ENCODE data around the gene PCSK2.

The PCSK2 gene

GRCh38 chr20:17442588-17442987 is 215.7 kb downstream of the PCSK2 start:
- Mint-ChIP-seq H3K9me3 (no peaks in the 10 kb centered on the region), H3K4me1 (ENCODE audit: low read depth) (no peaks in the 10 kb centered on the region), H3K4me3 (no peak overlapping the region), H3K27me3 (no peaks in the 10 kb centered on the region), H3K27ac (no peak overlapping the region), H3K36me3 (ENCODE audit: low read depth) (no peaks in the 10 kb centered on the region)
- intact Hi-C loops (cut with micrococcal nuclease) = no loop called here

DNA sequence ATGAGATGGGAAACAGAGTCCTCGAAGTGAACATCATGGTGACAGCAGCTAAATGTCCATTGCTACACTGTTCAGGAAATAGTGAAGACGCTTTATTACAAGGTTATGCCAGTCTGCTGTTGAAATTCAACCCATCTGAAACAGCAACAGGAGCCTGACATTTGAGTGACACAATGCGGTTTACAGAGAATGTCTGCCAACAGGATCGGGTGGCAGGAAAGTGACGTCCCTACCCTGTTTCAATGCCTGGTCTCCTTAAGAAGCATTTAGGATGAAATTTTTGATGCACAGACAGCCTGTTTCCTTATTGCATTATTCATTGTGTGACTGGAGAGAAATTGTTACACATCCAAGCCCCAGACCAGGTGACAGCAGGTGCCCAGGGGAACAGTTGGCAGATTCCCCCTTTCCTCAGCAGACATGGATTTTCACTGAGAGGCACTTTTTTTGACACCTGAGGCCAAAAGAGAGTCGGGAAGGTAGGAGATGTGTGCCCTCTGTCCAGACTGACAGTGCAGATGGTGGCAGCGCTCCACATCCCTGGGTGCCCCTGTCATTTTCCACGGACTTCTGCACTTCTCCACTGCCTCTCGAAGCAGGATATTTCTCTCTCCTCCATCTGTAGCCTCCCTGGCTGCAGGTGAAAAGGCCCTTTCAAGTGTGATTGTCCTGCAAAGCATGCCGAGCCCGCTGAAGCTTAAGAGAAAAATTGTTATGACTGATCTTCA is 216.5 kb downstream of the PCSK2 start:
- no peaks in the 10 kb centered on the region for H3K9me3 Mint-ChIP-seq
- intact Hi-C loops (cut with micrococcal nuclease) = no loop called here
- no peak overlapping the region for H3K4me3 Mint-ChIP-seq
- no peaks in the 10 kb centered on the region for H3K36me3 Mint-ChIP-seq (ENCODE audit: low read depth)
- no peaks in the 10 kb centered on the region for H3K27me3 Mint-ChIP-seq
- H3K27ac Mint-ChIP-seq = no peak overlapping the region
- no peaks in the 10 kb centered on the region for H3K4me1 Mint-ChIP-seq (ENCODE audit: low read depth)

DNA sequence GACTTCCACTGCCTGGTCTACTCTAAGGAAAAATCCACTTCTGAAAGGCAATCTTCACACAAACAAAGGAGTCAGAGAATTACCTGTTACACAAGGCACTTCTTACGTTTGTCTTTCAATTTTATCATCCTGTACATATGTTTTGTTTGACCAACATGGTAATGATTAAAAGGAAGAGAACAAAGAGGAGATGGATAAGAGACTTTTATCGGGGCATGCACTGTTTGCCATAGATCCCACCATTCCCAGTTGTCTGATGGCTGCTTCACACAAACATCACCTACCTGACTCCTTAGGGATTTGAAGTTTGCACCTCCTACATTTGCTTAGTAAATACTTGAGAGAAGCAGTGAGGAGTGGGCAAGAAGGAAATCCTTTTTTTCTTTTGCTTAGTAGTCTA is 217.3 kb downstream of the PCSK2 start:
- no peaks in the 10 kb centered on the region for H3K9me3 Mint-ChIP-seq
- no peak overlapping the region for H3K27ac Mint-ChIP-seq
- H3K36me3 Mint-ChIP-seq (ENCODE audit: low read depth) = no peaks in the 10 kb centered on the region
- intact Hi-C loops (cut with micrococcal nuclease) = no loop called here
- no peaks in the 10 kb centered on the region for H3K4me1 Mint-ChIP-seq (ENCODE audit: low read depth)
- H3K27me3 Mint-ChIP-seq = no peaks in the 10 kb centered on the region
- H3K4me3 Mint-ChIP-seq = no peak overlapping the region

DNA sequence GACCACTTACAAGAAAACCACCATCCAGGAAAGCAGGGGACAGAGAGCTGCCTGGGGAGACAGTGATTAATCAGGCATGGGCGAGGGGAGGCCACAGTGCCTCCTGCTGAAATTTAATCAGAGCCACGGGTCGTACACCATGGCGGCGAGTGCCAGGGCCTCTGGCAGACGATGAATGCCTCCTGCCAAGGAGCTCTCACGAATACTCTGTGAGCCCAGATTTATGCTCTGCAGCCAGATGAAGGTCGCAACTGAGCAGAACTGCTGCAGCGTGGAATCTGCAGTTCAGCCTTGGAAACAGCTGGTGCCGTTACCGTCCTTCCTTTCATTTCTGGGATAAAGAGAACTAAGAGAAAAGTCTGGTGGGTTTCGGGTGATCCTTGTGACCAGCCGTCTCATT is 218.7 kb downstream of the PCSK2 start:
- no peaks in the 10 kb centered on the region for H3K4me1 Mint-ChIP-seq (ENCODE audit: low read depth)
- intact Hi-C loops (cut with micrococcal nuclease) = no loop called here
- H3K27me3 Mint-ChIP-seq = no peaks in the 10 kb centered on the region
- no peak overlapping the region for H3K4me3 Mint-ChIP-seq
- H3K36me3 Mint-ChIP-seq (ENCODE audit: low read depth) = no peaks in the 10 kb centered on the region
- H3K9me3 Mint-ChIP-seq = no peaks in the 10 kb centered on the region
- no peak overlapping the region for H3K27ac Mint-ChIP-seq

- intact Hi-C loops (cut with micrococcal nuclease) = no loop called here
- Mint-ChIP-seq H3K27me3 (no peaks in the 10 kb centered on the region), H3K9me3 (no peaks in the 10 kb centered on the region), H3K4me3 (no peak overlapping the region), H3K36me3 (ENCODE audit: low read depth) (no peaks in the 10 kb centered on the region), H3K27ac (no peak overlapping the region), H3K4me1 (ENCODE audit: low read depth) (no peaks in the 10 kb centered on the region)
These were observed 219.3 kb downstream of the PCSK2 start for GRCh38 chr20:17446171-17446570.

DNA sequence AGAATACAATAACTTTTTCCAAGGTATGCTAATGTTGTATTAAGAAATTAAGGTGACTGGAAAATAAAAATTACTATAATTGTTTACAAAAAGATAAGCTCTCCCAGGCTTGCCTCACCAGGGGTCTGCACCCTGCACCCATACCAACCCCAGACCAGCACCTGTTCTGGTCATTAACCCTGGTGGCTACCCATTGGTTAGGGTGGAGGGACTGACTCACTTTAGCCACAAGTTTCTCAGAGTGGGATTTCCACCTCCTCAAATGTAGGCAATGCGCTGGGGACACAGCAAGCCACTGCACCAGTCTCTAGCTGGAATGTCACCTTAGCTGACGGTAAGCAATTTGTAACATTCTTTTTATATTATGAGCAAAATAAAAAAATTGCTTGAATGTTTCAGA is 221.2 kb downstream of the PCSK2 start:
- no peak overlapping the region for H3K27ac Mint-ChIP-seq
- H3K9me3 Mint-ChIP-seq = no peaks in the 10 kb centered on the region
- intact Hi-C loops (cut with micrococcal nuclease) = no loop called here
- no peak overlapping the region for H3K4me3 Mint-ChIP-seq
- no peaks in the 10 kb centered on the region for H3K36me3 Mint-ChIP-seq (ENCODE audit: low read depth)
- no peaks in the 10 kb centered on the region for H3K4me1 Mint-ChIP-seq (ENCODE audit: low read depth)
- H3K27me3 Mint-ChIP-seq = no peaks in the 10 kb centered on the region

- Mint-ChIP-seq H3K27me3 (peaks cover 3% of the 10 kb centered on the region), H3K27ac (no peak overlapping the region), H3K4me1 (ENCODE audit: low read depth) (no peaks in the 10 kb centered on the region), H3K9me3 (no peaks in the 10 kb centered on the region), H3K36me3 (ENCODE audit: low read depth) (no peaks in the 10 kb centered on the region), H3K4me3 (no peak overlapping the region)
- intact Hi-C loops (cut with micrococcal nuclease) = no loop called here
These were observed 222.2 kb downstream of the PCSK2 start for GRCh38 chr20:17449031-17449430.

DNA sequence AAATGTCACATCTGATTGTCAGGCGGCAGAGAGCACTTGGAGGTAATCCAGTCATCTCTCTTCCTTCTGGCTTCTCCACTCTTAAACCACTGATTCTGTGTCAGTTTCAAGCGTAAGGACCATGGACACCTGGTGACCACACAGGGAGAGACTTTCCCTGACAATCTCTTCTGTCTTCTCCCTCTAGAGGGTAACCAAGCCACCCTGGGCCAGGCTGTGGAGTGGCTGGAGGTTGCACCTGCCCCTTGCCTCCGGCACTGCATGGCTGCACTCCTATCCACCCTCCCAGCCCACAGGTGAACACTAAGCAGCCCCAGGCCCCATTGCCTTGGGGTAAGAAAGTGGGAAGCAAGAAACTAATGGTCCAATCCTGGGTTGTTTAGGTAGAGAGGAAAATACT is 225.6 kb downstream of the PCSK2 start:
- H3K4me3 Mint-ChIP-seq = no peak overlapping the region
- H3K27me3 Mint-ChIP-seq = peaks cover 3% of the 10 kb centered on the region
- no peaks in the 10 kb centered on the region for H3K9me3 Mint-ChIP-seq
- no peaks in the 10 kb centered on the region for H3K36me3 Mint-ChIP-seq (ENCODE audit: low read depth)
- H3K4me1 Mint-ChIP-seq (ENCODE audit: low read depth) = no peaks in the 10 kb centered on the region
- intact Hi-C loops (cut with micrococcal nuclease) = no loop called here
- H3K27ac Mint-ChIP-seq = no peak overlapping the region

DNA sequence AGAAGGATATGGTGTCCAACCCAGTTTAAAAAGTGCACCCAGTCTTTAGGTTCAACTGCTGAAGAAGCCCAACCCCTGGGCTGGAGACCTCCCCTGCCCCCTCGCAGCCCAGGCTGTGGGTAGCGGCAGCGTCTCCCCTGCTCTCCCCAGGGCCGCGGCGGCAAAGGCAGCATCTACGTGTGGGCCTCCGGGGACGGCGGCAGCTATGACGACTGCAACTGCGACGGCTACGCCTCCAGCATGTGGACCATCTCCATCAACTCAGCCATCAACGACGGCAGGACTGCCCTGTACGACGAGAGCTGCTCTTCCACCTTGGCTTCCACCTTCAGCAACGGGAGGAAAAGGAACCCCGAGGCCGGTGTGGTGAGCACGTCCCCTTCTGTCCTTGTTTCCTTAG is 226.8 kb downstream of the PCSK2 start:
- Mint-ChIP-seq H3K27ac (no peak overlapping the region), H3K27me3 (peaks cover 3% of the 10 kb centered on the region), H3K9me3 (no peaks in the 10 kb centered on the region), H3K36me3 (ENCODE audit: low read depth) (no peaks in the 10 kb centered on the region), H3K4me1 (ENCODE audit: low read depth) (no peaks in the 10 kb centered on the region), H3K4me3 (no peak overlapping the region)
- intact Hi-C loops (cut with micrococcal nuclease) = no loop called here

- Mint-ChIP-seq H3K36me3 (ENCODE audit: low read depth) (no peaks in the 10 kb centered on the region), H3K4me3 (no peak overlapping the region)
These were observed 229.4 kb downstream of the PCSK2 start for GRCh38 chr20:17456279-17456678.

DNA sequence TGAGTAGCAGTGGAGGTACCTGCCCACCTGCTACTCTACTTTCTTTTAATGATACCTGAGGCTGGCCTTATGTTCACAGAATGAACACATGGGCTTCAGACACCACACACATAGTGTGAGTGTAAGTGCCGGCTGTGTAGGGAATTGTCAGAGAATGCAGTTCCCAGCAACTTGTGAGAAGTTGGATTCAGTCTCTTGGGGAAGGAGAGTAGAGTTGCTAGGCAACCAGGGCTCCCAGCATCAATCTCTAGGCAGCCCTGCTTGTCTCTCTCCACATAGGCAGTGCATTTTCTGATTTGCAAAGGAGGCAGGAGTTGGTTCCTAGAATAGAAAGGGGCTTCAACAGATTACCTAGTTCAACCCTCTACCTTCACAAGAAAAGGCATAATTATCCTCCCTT is 230.2 kb downstream of the PCSK2 start:
- no peaks in the 10 kb centered on the region for H3K36me3 Mint-ChIP-seq (ENCODE audit: low read depth)
- no peak overlapping the region for H3K27ac Mint-ChIP-seq
- H3K9me3 Mint-ChIP-seq = no peaks in the 10 kb centered on the region
- intact Hi-C loops (cut with micrococcal nuclease) = no loop called here
- no peak overlapping the region for H3K4me3 Mint-ChIP-seq
- H3K4me1 Mint-ChIP-seq (ENCODE audit: low read depth) = no peaks in the 10 kb centered on the region
- peaks cover 3% of the 10 kb centered on the region for H3K27me3 Mint-ChIP-seq

More at GRCh38 chr20:17456279-17456678, 229.4 kb downstream of the PCSK2 start:
- peaks cover 3% of the 10 kb centered on the region for H3K27me3 Mint-ChIP-seq
- H3K9me3 Mint-ChIP-seq = no peaks in the 10 kb centered on the region
- H3K4me1 Mint-ChIP-seq (ENCODE audit: low read depth) = no peaks in the 10 kb centered on the region
- H3K27ac Mint-ChIP-seq = no peak overlapping the region
- intact Hi-C loops (cut with micrococcal nuclease) = no loop called here

DNA sequence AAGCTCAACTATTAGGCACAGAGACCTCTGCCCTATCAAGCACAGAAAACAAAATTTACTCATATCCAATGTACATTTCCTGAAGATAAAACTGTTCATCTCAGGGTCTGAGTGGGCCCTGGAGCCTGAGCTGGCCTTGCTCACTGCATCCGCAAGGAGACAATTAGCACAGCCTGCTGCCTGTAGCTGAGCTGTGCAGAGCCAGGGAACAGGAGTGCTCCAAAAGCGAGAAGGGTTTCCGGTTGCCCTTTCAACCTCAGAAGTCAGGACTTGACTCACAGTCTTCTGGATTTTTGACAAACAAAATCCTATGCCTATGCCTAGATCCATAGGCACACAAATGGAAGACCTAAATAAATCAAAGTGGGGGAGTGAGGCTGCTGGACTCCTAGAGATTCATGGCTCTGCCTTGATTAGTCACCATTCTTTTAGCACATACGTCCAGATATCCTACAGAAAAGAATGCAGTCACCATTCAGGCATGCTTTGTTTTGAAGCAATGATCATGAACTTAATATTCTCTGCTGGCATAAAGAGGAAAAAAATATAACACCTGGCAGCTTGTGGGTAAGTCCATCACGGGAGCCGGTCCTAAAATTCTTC is 230.8 kb downstream of the PCSK2 start:
- Mint-ChIP-seq H3K4me3 (no peak overlapping the region), H3K36me3 (ENCODE audit: low read depth) (no peaks in the 10 kb centered on the region), H3K27me3 (peaks cover 3% of the 10 kb centered on the region), H3K4me1 (ENCODE audit: low read depth) (no peaks in the 10 kb centered on the region), H3K27ac (no peak overlapping the region), H3K9me3 (no peaks in the 10 kb centered on the region)
- intact Hi-C loops (cut with micrococcal nuclease) = no loop called here

- Mint-ChIP-seq H3K9me3 (no peaks in the 10 kb centered on the region), H3K27me3 (no peaks in the 10 kb centered on the region), H3K36me3 (ENCODE audit: low read depth) (no peaks in the 10 kb centered on the region), H3K27ac (no peak overlapping the region), H3K4me1 (ENCODE audit: low read depth) (no peaks in the 10 kb centered on the region), H3K4me3 (no peak overlapping the region)
- intact Hi-C loops (cut with micrococcal nuclease) = no loop called here
These were observed 233.3 kb downstream of the PCSK2 start for GRCh38 chr20:17460119-17460518.

DNA sequence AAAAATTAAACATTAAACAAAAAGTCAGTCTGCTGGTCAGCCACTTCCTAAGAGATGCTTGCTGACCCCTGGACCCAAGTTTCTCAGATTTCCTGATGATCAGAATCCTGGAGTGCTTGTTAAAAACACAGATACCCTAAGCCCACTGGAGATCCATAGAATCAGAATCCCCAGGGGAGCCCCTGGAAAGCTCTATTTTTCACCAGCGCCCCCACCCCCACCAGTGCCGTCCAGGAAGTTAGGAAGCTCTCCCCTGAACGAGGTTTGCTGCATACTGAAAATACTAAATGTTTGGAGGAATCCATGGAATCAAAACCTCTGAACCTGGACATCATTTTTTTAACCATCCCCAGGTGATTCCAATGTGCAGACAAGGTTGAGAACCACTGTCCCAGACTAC is 235.1 kb downstream of the PCSK2 start:
- Mint-ChIP-seq H3K27me3 (no peaks in the 10 kb centered on the region), H3K4me1 (ENCODE audit: low read depth) (no peaks in the 10 kb centered on the region), H3K27ac (no peak overlapping the region), H3K36me3 (ENCODE audit: low read depth) (no peaks in the 10 kb centered on the region), H3K9me3 (no peaks in the 10 kb centered on the region), H3K4me3 (no peak overlapping the region)
- intact Hi-C loops (cut with micrococcal nuclease) = no loop called here

- H3K36me3 Mint-ChIP-seq (ENCODE audit: low read depth) = no peaks in the 10 kb centered on the region
- no peaks in the 10 kb centered on the region for H3K27me3 Mint-ChIP-seq
- intact Hi-C loops (cut with micrococcal nuclease) = no loop called here
- H3K4me3 Mint-ChIP-seq = no peak overlapping the region
- H3K4me1 Mint-ChIP-seq (ENCODE audit: low read depth) = no peaks in the 10 kb centered on the region
- H3K27ac Mint-ChIP-seq = no peak overlapping the region
- H3K9me3 Mint-ChIP-seq = no peaks in the 10 kb centered on the region
These were observed 236.9 kb downstream of the PCSK2 start for GRCh38 chr20:17463711-17464110.
